Hair follicle dermal papilla cell (primary cell): ENCODE data around the gene GOLIM4. TPM values are rescaled to one million over a fixed set of nuclear protein-coding genes. Genes with fewer than 3 reads are reported as not detected.

ENCODE experiments used
- total RNA-seq: library from RNA; depleted of rRNA; stranded (reverse); fragments of >200 nt; gene quantifications from 2 replicates; pipeline ENCODE4 v1.2.3, GENCODE V29; 2012

The GOLIM4 gene
- 43.6 and 44.6 TPM in 2 replicates for total RNA-seq

DNA sequence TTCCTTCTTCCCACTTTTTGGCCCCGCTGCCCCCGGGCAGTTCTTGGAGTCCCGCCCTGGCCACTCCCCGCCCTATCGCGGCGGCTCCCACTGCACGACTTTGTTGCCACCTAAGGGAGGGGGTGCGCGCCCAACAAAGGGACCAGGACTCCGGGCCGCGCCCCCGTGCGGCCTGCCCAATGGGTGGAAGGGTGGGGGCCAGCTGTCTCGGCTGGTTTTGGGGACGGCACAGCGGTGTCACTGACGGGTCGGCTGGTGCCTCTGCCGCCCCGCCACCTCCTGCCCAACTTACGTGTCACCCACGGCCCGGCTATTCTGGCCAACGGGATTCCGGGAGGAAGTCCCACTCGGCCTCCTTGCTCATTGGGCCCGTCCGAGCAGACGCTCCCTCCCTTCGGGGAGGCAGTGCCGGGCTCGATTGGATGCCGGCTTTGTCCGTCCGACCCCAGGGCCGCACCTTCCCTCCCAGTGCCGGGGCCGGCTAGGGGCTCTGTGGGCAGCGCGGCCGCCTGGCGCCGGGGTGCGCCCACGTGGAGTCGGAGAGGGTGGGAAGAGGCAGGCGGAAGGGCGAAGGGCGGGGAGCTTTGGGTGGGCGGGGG is at the start of gene GOLIM4:
GOLIM4 (minus strand) TSS at position 314 of the 599 bp plus-strand sequence. CDS start 639 bp downstream, outside the sequence.

